Smooth muscle cell (in vitro differentiated cells): ENCODE measurements around the gene CARMIL1. TPM values are rescaled to one million over a fixed set of nuclear protein-coding genes. Genes with fewer than 3 reads are reported as not detected.

ENCODE experiments used
- DNase-seq: peaks from one replicate; lab custom pipeline; 2025; ENCODE audit not compliant: unreplicated experiment; lab: John Stamatoyannopoulos, UW
- H2AFZ ChIP-seq: fragments of 200-600 bp; sonication (generic); 2 replicates; pipeline ENCODE4 v1.6.0; 2016; ENCODE audit warnings: antibody characterized with exemption, low read depth, mild to moderate bottlenecking
- H3F3A ChIP-seq: fragments of 200-600 bp; sonication (generic); 2 replicates; pipeline ENCODE4 v1.6.0; 2017; ENCODE audit warnings: antibody characterized with exemption, low read depth
- H3K27ac ChIP-seq: fragments of 200-600 bp; sonication (generic); 2 replicates; pipeline ENCODE4 v1.5.1; 2016; ENCODE audit warnings: low read depth, mild to moderate bottlenecking
- H3K27me3 ChIP-seq: fragments of 200-600 bp; sonication (generic); 2 replicates; pipeline ENCODE4 v1.6.1; 2016; ENCODE audit warnings: low read depth, mild to moderate bottlenecking
- H3K36me3 ChIP-seq: fragments of 200-600 bp; sonication (generic); 2 replicates; pipeline ENCODE4 v1.5.1; 2016; ENCODE audit warnings: low read depth
- H3K4me1 ChIP-seq: fragments of 200-600 bp; sonication (generic); 2 replicates; pipeline ENCODE4 v1.5.1; 2016; ENCODE audit warnings: low read depth
- H3K4me2 ChIP-seq: fragments of 200-600 bp; sonication (generic); 2 replicates; pipeline ENCODE4 v1.6.0; 2016; ENCODE audit warnings: mild to moderate bottlenecking
- H3K4me3 ChIP-seq: fragments of 200-600 bp; sonication (generic); 2 replicates; pipeline ENCODE4 v1.5.1; 2016; ENCODE audit warnings: mild to moderate bottlenecking
- H3K79me2 ChIP-seq: fragments of 200-600 bp; sonication (generic); 2 replicates; pipeline ENCODE4 v1.6.0; 2016; ENCODE audit warnings: low read depth, mild to moderate bottlenecking
- H3K9ac ChIP-seq: fragments of 200-600 bp; sonication (generic); 2 replicates; pipeline ENCODE4 v1.6.0; 2016; ENCODE audit warnings: low read depth
- H3K9me3 ChIP-seq: fragments of 200-600 bp; sonication (generic); replicated peaks from 2 replicates; pipeline ENCODE4 v1.5.1; 2016; ENCODE audit warnings: low read depth
- H4K20me1 ChIP-seq: fragments of 200-600 bp; sonication (generic); 2 replicates; pipeline ENCODE4 v1.6.0; 2016; ENCODE audit warnings: low read depth
- CTCF ChIP-seq: fragments of 200-600 bp; sonication (generic); IDR thresholded peaks from 2 replicates; pipeline ENCODE4 v1.5.1; 2017; ENCODE audit warnings: borderline replicate concordance, mild to moderate bottlenecking, antibody characterized with exemption; ENCODE audit not compliant: insufficient read depth, poor library complexity, severe bottlenecking
- WGBS: methylation state at CpG from one replicate; pipeline ENCODE4 v1.1.7; 2016; ENCODE audit warnings: low lambda C conversion rate; 5-methylcytosine and 5-hydroxymethylcytosine counted together
- polyA plus RNA-seq: library from polyadenylated mRNA; unstranded; fragments of >200 nt; fragmentation: Nextera tagmentation; extraction: Ambion mirVana; gene quantifications from 2 replicates; pipeline ENCODE4 v1.2.1, GENCODE V29; 2016
- total RNA-seq: library from RNA; depleted of rRNA; stranded (reverse); fragments of >200 nt; gene quantifications from 2 replicates; pipeline ENCODE4 v1.2.3, GENCODE V29; 2014

Gene CARMIL1
- total and polyA plus RNA-seq, 2 experiments from 2014 or later: 7.6 to 24.1 TPM

GRCh38 chr6:25537349-25538018 is 258.3 kb downstream of the CARMIL1 start:
- H3K4me1 ChIP-seq: peaks cover 3% of the 10 kb centered on the region
- H3K9ac ChIP-seq: no peak overlapping the region
- H3K9me3 ChIP-seq: no peaks in the 10 kb centered on the region
- H4K20me1 ChIP-seq: no peaks in the 10 kb centered on the region
- peak overlapping the region; percentile 10 for H2AFZ ChIP-seq
- no peak for DNase-seq
- H3K27ac ChIP-seq: peak overlapping the region; percentile 27
- peaks cover 5% of the 10 kb centered on the region for H3F3A ChIP-seq
- peak overlapping the region; percentile 53 for H3K4me2 ChIP-seq
- no peaks in the 10 kb centered on the region for H3K27me3 ChIP-seq
- H3K4me3 ChIP-seq: no peak overlapping the region
- no peaks in the 10 kb centered on the region for H3K36me3 ChIP-seq
- TF ChIP-seq CTCF: no peak
- 63% methylated on average over 8 of the region's 8 CpGs for WGBS
- no peaks in the 10 kb centered on the region for H3K79me2 ChIP-seq

GRCh38 chr6:25541228-25541627 is 262.1 kb downstream of the CARMIL1 start:
- Histone ChIP-seq H3K79me2 (no peaks in the 10 kb centered on the region), H3K4me2 (no peak overlapping the region), H3K9me3 (no peaks in the 10 kb centered on the region), H3K4me3 (no peak overlapping the region), H3K36me3 (no peaks in the 10 kb centered on the region), H2AFZ (no peak overlapping the region), H3F3A (peaks cover 5% of the 10 kb centered on the region), H3K9ac (no peak overlapping the region), H3K4me1 (peaks cover 6% of the 10 kb centered on the region), H4K20me1 (no peaks in the 10 kb centered on the region), H3K27me3 (no peaks in the 10 kb centered on the region), H3K27ac (no peak overlapping the region)
- 100% methylated on average over 1 of the region's 1 CpG for WGBS
- no peak for TF ChIP-seq CTCF
- no peak for DNase-seq

- peak overlapping the region; percentile 21 for H3K4me2 ChIP-seq
- DNase-seq: no peak
- H3K27me3 ChIP-seq: no peaks in the 10 kb centered on the region
- no peaks in the 10 kb centered on the region for H3K79me2 ChIP-seq
- H3K36me3 ChIP-seq: no peaks in the 10 kb centered on the region
- peaks cover 6% of the 10 kb centered on the region for H3K4me1 ChIP-seq
- H3K4me3 ChIP-seq: no peak overlapping the region
- 30% methylated on average over 1 of the region's 1 CpG for WGBS
- TF ChIP-seq CTCF: no peak
- no peaks in the 10 kb centered on the region for H4K20me1 ChIP-seq
- peak overlapping the region; percentile 34 for H2AFZ ChIP-seq
- H3K9me3 ChIP-seq: no peaks in the 10 kb centered on the region
- peak overlapping the region; percentile 56 for H3K27ac ChIP-seq
- no peak overlapping the region for H3K9ac ChIP-seq
- H3F3A ChIP-seq: peaks cover 5% of the 10 kb centered on the region
Measured at GRCh38 chr6:25542984-25543910, 264.1 kb downstream of the CARMIL1 start.
